Ishikawa (cell line): ENCODE data around the gene GGACT.

Experiments
- CEBPB ChIP-seq: IDR thresholded peaks from 2 replicates; pipeline ENCODE4 v1.6.1; 2012
- CREB1 ChIP-seq: IDR thresholded peaks from 2 replicates; pipeline ENCODE4 v1.6.1; 2012; ENCODE audit warnings: low read depth
- EGR1 ChIP-seq: IDR thresholded peaks from 2 replicates; pipeline ENCODE4 v1.6.1; 2012
- EP300 ChIP-seq: IDR thresholded peaks from 2 replicates; pipeline ENCODE4 v1.6.1; 2012; ENCODE audit warnings: borderline replicate concordance
- FOXM1 ChIP-seq: IDR thresholded peaks from 2 replicates; pipeline ENCODE4 v1.6.1; 2012; ENCODE audit warnings: low read depth, borderline replicate concordance
- MAX ChIP-seq: IDR thresholded peaks from 2 replicates; pipeline ENCODE4 v1.6.1; 2012
- NFIC ChIP-seq: IDR thresholded peaks from 2 replicates; pipeline ENCODE4 v1.6.1; 2012
- RAD21 ChIP-seq: IDR thresholded peaks from 2 replicates; pipeline ENCODE4 v1.6.1; 2012; ENCODE audit warnings: low read depth
- REST ChIP-seq: IDR thresholded peaks from 2 replicates; pipeline ENCODE4 v1.6.1; 2012; ENCODE audit warnings: low read depth, mild to moderate bottlenecking
- TAF1 ChIP-seq: IDR thresholded peaks from 2 replicates; pipeline ENCODE4 v1.6.1; 2012; ENCODE audit warnings: low read depth, mild to moderate bottlenecking
- TCF12 ChIP-seq: IDR thresholded peaks from 2 replicates; pipeline ENCODE4 v1.6.1; 2012; ENCODE audit warnings: low read depth
- TEAD4 ChIP-seq: IDR thresholded peaks from 2 replicates; pipeline ENCODE4 v1.6.1; 2012
- USF1 ChIP-seq: IDR thresholded peaks from 2 replicates; pipeline ENCODE4 v1.6.1; 2012
- YY1 ChIP-seq: IDR thresholded peaks from 2 replicates; pipeline ENCODE4 v1.6.1; 2012; ENCODE audit warnings: low read depth
- ZBTB7A ChIP-seq: IDR thresholded peaks from 2 replicates; pipeline ENCODE4 v1.6.1; 2012; ENCODE audit warnings: low read depth

The GGACT gene

GRCh38 chr13:100552755-100553154, 35.8 kb downstream of the GGACT start:
- TF ChIP-seq CREB1 = no peak
- TF ChIP-seq ZBTB7A = no peak
- no peak for TF ChIP-seq NFIC
- TF ChIP-seq TAF1 = no peak

GRCh38 chr13:100549316-100549715, 39.3 kb downstream of the GGACT start:
- TF ChIP-seq EP300 = no peak
- TF ChIP-seq YY1 = no peak
- TF ChIP-seq CREB1 = no peak
- no peak for TF ChIP-seq TEAD4
- TF ChIP-seq USF1 = no peak
- TF ChIP-seq REST = no peak
- TF ChIP-seq TAF1 = no peak
- TF ChIP-seq EGR1 = no peak
- TF ChIP-seq FOXM1 = no peak
- no peak for TF ChIP-seq MAX
- TF ChIP-seq ZBTB7A = no peak
- TF ChIP-seq RAD21 = no peak
- TF ChIP-seq TCF12 = no peak
- TF ChIP-seq NFIC = no peak
- TF ChIP-seq CEBPB = no peak

GRCh38 chr13:100547791-100548201, 40.8 kb downstream of the GGACT start:
- TF ChIP-seq TEAD4 (no peak), TCF12 (no peak)

GRCh38 chr13:100546713-100547405, 41.7 kb downstream of the GGACT start:
- TF ChIP-seq EGR1 (no peak), USF1 (no peak), EP300 (no peak), CEBPB (no peak), RAD21 (no peak), TAF1 (no peak), NFIC (no peak), REST (no peak), MAX (no peak), TEAD4 (no peak), YY1 (no peak), TCF12 (no peak)

- no peak for TF ChIP-seq CEBPB
- TF ChIP-seq USF1 = no peak
- TF ChIP-seq TAF1 = no peak
- TF ChIP-seq YY1 = no peak
- no peak for TF ChIP-seq RAD21
- TF ChIP-seq EP300 = no peak
- TF ChIP-seq TCF12 = no peak
- TF ChIP-seq EGR1 = no peak
- no peak for TF ChIP-seq CREB1
- TF ChIP-seq FOXM1 = no peak
- no peak for TF ChIP-seq NFIC
- no peak for TF ChIP-seq MAX
- TF ChIP-seq ZBTB7A = no peak
- TF ChIP-seq TEAD4 = no peak
- no peak for TF ChIP-seq REST
Observed at GRCh38 chr13:100545684-100546061, 42.9 kb downstream of the GGACT start.
